ENCODE data around the gene KRTAP5-7. TPM values are rescaled to one million over a fixed set of nuclear protein-coding genes. Genes with fewer than 3 reads are reported as not detected.

KRTAP5-7 gene
- total and polyA plus RNA-seq, 7 donors = 0.32 to 0.49 TPM; not detected in 5

DNA sequence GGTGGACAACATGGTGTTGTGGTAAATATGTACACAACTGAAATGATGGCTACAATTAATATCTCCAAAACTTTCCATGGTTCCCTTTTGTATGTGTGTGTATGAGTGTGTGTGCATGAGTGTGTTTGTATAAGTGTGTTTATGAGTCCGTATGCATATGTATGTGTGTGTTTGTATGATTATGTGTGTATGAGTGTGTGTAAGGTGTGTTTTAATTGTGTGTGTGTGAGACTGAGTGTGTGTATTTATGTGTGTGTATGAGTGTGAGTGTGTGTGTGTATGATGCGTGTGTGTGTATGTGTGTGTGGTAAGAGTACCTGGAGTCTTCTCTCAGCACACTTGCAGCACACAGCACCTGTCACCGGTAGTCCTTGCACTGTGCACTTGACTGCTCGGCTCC lies 29.0 kb downstream of the KRTAP5-7 start:
- Histone ChIP-seq H3K27ac (no peak overlapping the region), H3K4me1 (no peaks in the 10 kb centered on the region), H3K27me3 (no peaks in the 10 kb centered on the region), H3K36me3 (no peaks in the 10 kb centered on the region), H3K4me3 (no peak overlapping the region), H3K9me3 (no peaks in the 10 kb centered on the region)
- intact Hi-C loops (cut with DNase I) = no loop called here
- no peak for TF ChIP-seq POLR2AphosphoS5 (IDR thresholded peaks at IDR 0.05)
- no peak for TF ChIP-seq POLR2A (IDR thresholded peaks at IDR 0.05)
- TF ChIP-seq, protein P1, sequence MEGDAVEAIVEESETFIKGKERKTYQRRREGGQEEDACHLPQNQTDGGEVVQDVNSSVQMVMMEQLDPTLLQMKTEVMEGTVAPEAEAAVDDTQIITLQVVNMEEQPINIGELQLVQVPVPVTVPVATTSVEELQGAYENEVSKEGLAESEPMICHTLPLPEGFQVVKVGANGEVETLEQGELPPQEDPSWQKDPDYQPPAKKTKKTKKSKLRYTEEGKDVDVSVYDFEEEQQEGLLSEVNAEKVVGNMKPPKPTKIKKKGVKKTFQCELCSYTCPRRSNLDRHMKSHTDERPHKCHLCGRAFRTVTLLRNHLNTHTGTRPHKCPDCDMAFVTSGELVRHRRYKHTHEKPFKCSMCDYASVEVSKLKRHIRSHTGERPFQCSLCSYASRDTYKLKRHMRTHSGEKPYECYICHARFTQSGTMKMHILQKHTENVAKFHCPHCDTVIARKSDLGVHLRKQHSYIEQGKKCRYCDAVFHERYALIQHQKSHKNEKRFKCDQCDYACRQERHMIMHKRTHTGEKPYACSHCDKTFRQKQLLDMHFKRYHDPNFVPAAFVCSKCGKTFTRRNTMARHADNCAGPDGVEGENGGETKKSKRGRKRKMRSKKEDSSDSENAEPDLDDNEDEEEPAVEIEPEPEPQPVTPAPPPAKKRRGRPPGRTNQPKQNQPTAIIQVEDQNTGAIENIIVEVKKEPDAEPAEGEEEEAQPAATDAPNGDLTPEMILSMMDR (IDR thresholded peaks at IDR 0.05) = no peak
- TF ChIP-seq EP300 (IDR thresholded peaks at IDR 0.05) = no peak
- no peak for DNase-seq
- 80 to 89% methylated on average over 4 of the region's 4 CpGs for WGBS, 2 donors

DNA sequence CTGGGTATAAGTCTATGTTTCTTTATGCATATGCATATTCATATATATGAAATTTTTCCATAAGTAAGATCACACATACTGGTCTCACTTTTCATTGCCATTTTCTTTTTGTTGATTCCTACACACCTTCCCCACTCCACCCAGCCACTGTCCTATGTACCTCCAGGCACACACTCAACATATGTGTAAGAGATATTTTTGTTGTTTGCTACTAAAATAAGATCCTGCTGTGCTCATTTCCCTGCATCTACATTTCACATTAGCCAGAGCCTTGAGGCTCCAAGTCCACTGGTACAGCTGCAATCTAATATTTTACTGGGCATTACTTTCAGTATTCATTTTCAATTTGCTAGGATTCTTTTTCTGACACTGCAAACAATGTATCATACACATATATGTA lies 30.2 kb downstream of the KRTAP5-7 start:
- Histone ChIP-seq H3K9me3 (no peaks in the 10 kb centered on the region), H3K4me3 (no peak overlapping the region), H3K27ac (no peak overlapping the region), H3K36me3 (no peaks in the 10 kb centered on the region), H3K27me3 (no peaks in the 10 kb centered on the region), H3K4me1 (no peaks in the 10 kb centered on the region)
- intact Hi-C loops (cut with DNase I) = no loop called here
- TF ChIP-seq POLR2AphosphoS5 (IDR thresholded peaks at IDR 0.05) (no peak), POLR2A (IDR thresholded peaks at IDR 0.05) (no peak), EP300 (IDR thresholded peaks at IDR 0.05) (no peak)
- TF ChIP-seq, protein P1 (IDR thresholded peaks at IDR 0.05) = no peak
- DNase-seq = no peak

DNA sequence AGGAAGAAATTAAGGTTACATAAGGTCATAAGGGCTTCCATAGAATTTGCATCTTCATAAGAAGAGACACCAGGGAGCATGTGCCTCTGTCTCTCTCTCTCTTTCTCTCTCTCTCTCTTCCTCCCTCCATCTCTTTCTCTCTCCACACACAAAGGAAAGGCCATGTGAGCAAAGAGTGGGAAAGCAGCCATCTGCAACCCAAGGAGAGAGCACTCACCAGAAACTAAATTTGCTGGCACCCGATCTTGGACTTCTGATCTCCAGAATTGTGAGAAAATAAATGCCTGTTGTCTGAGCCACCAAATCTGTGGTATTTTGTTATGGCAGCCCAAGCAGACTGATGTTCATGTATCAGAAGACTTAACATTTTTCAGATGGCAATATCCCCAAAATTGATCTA lies 31.9 kb downstream of the KRTAP5-7 start:
- no peaks in the 10 kb centered on the region for H3K4me1 ChIP-seq
- H3K4me3 ChIP-seq = no peak overlapping the region
- peaks cover 0 to 10% (median 7%) of the 10 kb centered on the region in 3 donors for H3K27me3 ChIP-seq
- intact Hi-C loops (cut with DNase I) = no loop called here
- WGBS, 2 donors = 90 to 94% methylated on average over 1 of the region's 1 CpG
- no peak for DNase-seq
- H3K36me3 ChIP-seq = no peaks in the 10 kb centered on the region
- H3K9me3 ChIP-seq = no peaks in the 10 kb centered on the region
- TF ChIP-seq EP300 (IDR thresholded peaks at IDR 0.05) (no peak), POLR2A (IDR thresholded peaks at IDR 0.05) (no peak), POLR2AphosphoS5 (IDR thresholded peaks at IDR 0.05) (no peak)
- TF ChIP-seq, protein P1 (IDR thresholded peaks at IDR 0.05) = no peak
- no peak overlapping the region for H3K27ac ChIP-seq

DNA sequence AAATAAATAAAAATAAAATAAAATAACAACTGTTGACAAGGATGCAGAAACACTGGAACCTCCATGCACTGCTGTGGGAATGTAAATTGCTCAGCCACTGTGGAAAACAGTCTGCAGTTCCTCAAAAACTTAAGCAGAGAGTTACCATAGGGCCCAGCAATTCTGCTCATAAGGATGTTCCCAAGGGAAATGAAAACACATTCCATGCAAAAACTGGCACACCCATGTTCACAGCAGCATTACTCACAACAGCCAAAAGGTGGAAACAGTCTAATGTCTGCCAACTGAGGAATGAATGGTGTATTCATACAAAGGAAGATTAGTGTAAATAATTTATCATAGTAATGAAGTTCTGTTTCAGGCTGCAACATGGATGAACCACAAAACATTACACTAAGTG lies 35.1 kb downstream of the KRTAP5-7 start:
- intact Hi-C loops (cut with DNase I) = no loop called here
- no peak for TF ChIP-seq EP300 (IDR thresholded peaks at IDR 0.05)
- TF ChIP-seq, protein P1 (IDR thresholded peaks at IDR 0.05) = no peak
- no peak for DNase-seq
- Histone ChIP-seq H3K27me3 (peaks cover 0 to 15% (median 11%) of the 10 kb centered on the region in 3 donors), H3K36me3 (no peaks in the 10 kb centered on the region), H3K27ac (no peak overlapping the region), H3K9me3 (no peaks in the 10 kb centered on the region), H3K4me3 (no peak overlapping the region), H3K4me1 (no peaks in the 10 kb centered on the region)

DNA sequence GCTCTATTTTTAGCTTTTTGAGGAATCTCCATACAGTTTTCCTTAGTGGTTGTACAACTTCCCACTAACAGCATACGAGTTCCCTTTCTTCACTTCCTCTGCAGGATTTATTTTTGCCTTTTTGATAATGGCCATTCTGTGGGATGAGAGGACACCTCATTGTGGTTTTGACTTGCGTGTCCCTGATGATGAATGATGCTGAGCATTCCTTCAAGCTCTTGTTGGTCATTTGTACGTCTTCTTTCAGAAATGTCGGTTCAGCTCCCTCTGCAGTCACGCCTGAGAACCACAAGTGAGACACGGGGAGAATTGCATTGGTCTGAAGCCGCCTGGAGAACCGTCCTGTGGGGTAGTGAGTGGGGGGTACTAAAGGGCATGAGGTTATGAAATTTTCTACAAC lies 36.3 kb downstream of the KRTAP5-7 start:
- peaks cover 0 to under 1% (median 0%) of the 10 kb centered on the region in 4 donors for H3K4me1 ChIP-seq
- TF ChIP-seq POLR2AphosphoS5 (IDR thresholded peaks at IDR 0.05) = no peak
- intact Hi-C loops (cut with DNase I) = no loop called here
- no peaks in the 10 kb centered on the region for H3K36me3 ChIP-seq
- DNase-seq = no peak
- 21 to 28% methylated on average over 8 of the region's 8 CpGs for WGBS, 2 donors
- H3K27ac ChIP-seq = no peak overlapping the region
- H3K4me3 ChIP-seq = no peak overlapping the region
- H3K9me3 ChIP-seq = no peaks in the 10 kb centered on the region
- H3K27me3 ChIP-seq = peaks cover 0 to 15% (median 11%) of the 10 kb centered on the region in 3 donors
